ENCODE measurements around the gene MAG. TPM values are rescaled to one million over a fixed set of nuclear protein-coding genes. Genes with fewer than 3 reads are reported as not detected.

Gene MAG
- total RNA-seq, 2 donors from 2014 or later, result not detected

- no peak overlapping the region for H3K27ac Mint-ChIP-seq
- H3K9me3 Mint-ChIP-seq, result no peaks in the 10 kb centered on the region
- peak; percentile 74 for DNase-seq
- no peaks in the 10 kb centered on the region for H3K4me1 ChIP-seq (ENCODE audit: control insufficient read depth, insufficient read depth, low read length)
- H3K27me3 Mint-ChIP-seq (ENCODE audit: insufficient read depth), result no peaks in the 10 kb centered on the region
- H3K9me3 ChIP-seq (ENCODE audit: control insufficient read depth, low read length), result no peaks in the 10 kb centered on the region
- WGBS, 2 experiments (ENCODE audit: insufficient coverage in 1 of 2, insufficient read length in 1 of 2), result 83% methylated on average over 4 of the region's 4 CpGs; no CpG with 5 or more reads in 1 of the 2 experiments
- no peaks in the 10 kb centered on the region for H3K27me3 ChIP-seq (ENCODE audit: control insufficient read depth, insufficient read depth, low read length, poor library complexity, severe bottlenecking)
- no peak overlapping the region for H3K27ac ChIP-seq (ENCODE audit: low read depth, low read length)
- H3K36me3 ChIP-seq (ENCODE audit: control insufficient read depth, insufficient read depth, low read length), result no peaks in the 10 kb centered on the region
- no peaks in the 10 kb centered on the region for H3K36me3 Mint-ChIP-seq (ENCODE audit: low read depth)
- peak; percentile 77 for TF ChIP-seq CTCF (conservative IDR thresholded peaks at IDR 0.05)
- H3K9ac ChIP-seq (ENCODE audit: extremely low read depth, low read length, poor library complexity, severe bottlenecking), result no peak overlapping the region
- no peak overlapping the region for H3K4me3 Mint-ChIP-seq
- no peaks in the 10 kb centered on the region for H3K4me1 Mint-ChIP-seq
- H3K4me3 ChIP-seq (ENCODE audit: low read length), result no peak overlapping the region
Measured at GRCh38 chr19:35327642-35328041, 35.7 kb downstream of the MAG start.

- Mint-ChIP-seq H3K27me3 (ENCODE audit: insufficient read depth) (no peaks in the 10 kb centered on the region), H3K27ac (no peak within 1 kb of the TSS), H3K36me3 (ENCODE audit: low read depth) (no peaks in the 10 kb centered on the region), H3K4me1 (no peaks in the 10 kb centered on the region), H3K9me3 (no peaks in the 10 kb centered on the region), H3K4me3 (no peak within 1 kb of the TSS)
- Histone ChIP-seq H3K4me1 (ENCODE audit: control insufficient read depth, insufficient read depth, low read length) (no peaks in the 10 kb centered on the region), H3K27ac (ENCODE audit: low read depth, low read length) (no peak within 1 kb of the TSS), H3K36me3 (ENCODE audit: control insufficient read depth, insufficient read depth, low read length) (no peaks in the 10 kb centered on the region), H3K9ac (ENCODE audit: extremely low read depth, low read length, poor library complexity, severe bottlenecking) (no peak within 1 kb of the TSS), H3K4me3 (ENCODE audit: low read length) (no peak within 1 kb of the TSS), H3K9me3 (ENCODE audit: control insufficient read depth, low read length) (no peaks in the 10 kb centered on the region), H3K27me3 (ENCODE audit: control insufficient read depth, insufficient read depth, low read length, poor library complexity, severe bottlenecking) (no peaks in the 10 kb centered on the region)
- no peak for DNase-seq
- WGBS, 2 experiments (ENCODE audit: insufficient coverage in 1 of 2, insufficient read length in 1 of 2), result 76 to 80% methylated on average over 8 to 12 of the region's 12 CpGs
- no peak for TF ChIP-seq CTCF (conservative IDR thresholded peaks at IDR 0.05)
Measured at GRCh38 chr19:35328851-35329285, 36.9 kb downstream of the MAG start, which contains the start of gene CD22. Gene CD22 (plus strand): TSS chr19:35329187. CDS start chr19:35332041, 2,854 bp downstream.

- Mint-ChIP-seq H3K4me3 (no peak overlapping the region), H3K4me1 (no peaks in the 10 kb centered on the region), H3K9me3 (no peaks in the 10 kb centered on the region), H3K27ac (no peak overlapping the region), H3K27me3 (ENCODE audit: insufficient read depth) (no peaks in the 10 kb centered on the region), H3K36me3 (ENCODE audit: low read depth) (no peaks in the 10 kb centered on the region)
- TF ChIP-seq CTCF (conservative IDR thresholded peaks at IDR 0.05), result no peak
- H3K27ac ChIP-seq (ENCODE audit: low read depth, low read length), result no peak overlapping the region
- no peaks in the 10 kb centered on the region for H3K27me3 ChIP-seq (ENCODE audit: control insufficient read depth, insufficient read depth, low read length, poor library complexity, severe bottlenecking)
- no peak overlapping the region for H3K9ac ChIP-seq (ENCODE audit: extremely low read depth, low read length, poor library complexity, severe bottlenecking)
- no peak overlapping the region for H3K4me3 ChIP-seq (ENCODE audit: low read length)
- 90 to 96% methylated on average over 3 to 4 of the region's 4 CpGs for WGBS, 2 experiments (ENCODE audit: insufficient coverage in 1 of 2, insufficient read length in 1 of 2)
- no peak for DNase-seq
- H3K36me3 ChIP-seq (ENCODE audit: control insufficient read depth, insufficient read depth, low read length), result no peaks in the 10 kb centered on the region
- H3K4me1 ChIP-seq (ENCODE audit: control insufficient read depth, insufficient read depth, low read length), result no peaks in the 10 kb centered on the region
- no peaks in the 10 kb centered on the region for H3K9me3 ChIP-seq (ENCODE audit: control insufficient read depth, low read length)
Measured at GRCh38 chr19:35329323-35329722, 37.4 kb downstream of the MAG start.

Data from endodermal cell (in vitro differentiated cells).